ENCODE data around the gene JSRP1.

The JSRP1 gene

DNA sequence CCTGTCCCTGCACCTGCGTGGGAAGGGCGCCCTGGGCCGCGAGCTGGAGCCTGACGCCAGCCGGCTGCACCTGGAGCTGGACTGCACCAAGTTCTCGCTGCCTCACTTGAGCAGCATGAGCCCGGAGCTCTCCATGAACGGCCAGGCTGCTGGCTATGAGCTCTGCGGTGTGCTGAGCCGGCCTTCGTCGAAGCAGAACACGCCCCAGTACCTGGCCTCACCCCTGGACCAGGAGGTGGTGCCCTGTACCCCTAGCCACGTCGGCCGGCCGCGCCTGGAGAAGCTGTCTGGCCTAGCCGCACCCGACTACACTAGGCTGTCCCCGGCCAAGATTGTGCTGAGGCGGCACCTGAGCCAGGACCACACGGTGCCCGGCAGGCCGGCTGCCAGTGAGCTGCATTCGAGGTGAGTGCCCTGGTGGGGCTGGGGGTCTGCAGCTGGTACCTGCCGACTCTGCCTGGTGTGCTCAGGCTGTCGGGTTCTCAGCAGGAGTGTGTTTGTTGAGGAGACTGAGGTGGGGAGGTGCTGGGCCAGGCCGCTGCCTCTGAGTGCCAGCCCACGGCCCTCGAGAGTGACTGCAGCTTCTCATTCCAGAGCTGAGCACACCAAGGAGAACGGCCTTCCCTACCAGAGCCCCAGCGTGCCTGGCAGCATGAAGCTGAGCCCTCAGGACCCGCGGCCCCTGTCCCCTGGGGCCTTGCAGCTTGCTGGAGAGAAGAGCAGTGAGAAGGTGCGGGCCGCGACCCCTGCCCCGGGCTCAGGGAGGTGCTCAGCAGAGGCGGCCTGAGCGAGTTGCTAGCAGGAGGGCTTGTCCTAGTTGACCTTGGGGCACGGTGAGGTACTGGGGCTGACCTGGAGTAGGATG is 39.6 kb downstream of the JSRP1 start:
- no peak for DNase-seq (ENCODE audit: low spot score)

DNA sequence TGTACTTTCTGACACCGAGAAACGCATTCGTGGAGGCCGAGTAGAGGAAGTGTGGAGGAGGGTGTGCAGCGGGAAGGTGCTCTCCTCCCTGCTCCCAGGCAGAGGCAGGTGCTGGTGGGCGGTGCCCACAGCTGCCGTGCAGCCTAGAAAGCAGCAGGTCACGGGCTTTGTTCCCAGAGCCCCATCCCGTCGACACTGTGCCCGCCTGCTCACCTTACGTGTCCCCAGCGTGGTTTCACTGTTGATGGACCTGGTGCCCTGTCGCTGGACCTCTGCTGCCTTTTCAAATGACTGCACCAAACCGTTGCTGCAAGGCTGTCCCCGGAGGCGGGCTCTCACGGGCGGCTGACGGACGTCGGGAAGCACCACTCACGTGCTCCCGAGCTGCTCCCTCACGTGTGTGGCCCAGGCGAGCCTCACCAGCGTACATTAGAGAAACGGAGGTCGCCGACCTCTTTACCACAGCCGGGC is 40.9 kb downstream of the JSRP1 start:
- no peak for DNase-seq (ENCODE audit: low spot score)

DNA sequence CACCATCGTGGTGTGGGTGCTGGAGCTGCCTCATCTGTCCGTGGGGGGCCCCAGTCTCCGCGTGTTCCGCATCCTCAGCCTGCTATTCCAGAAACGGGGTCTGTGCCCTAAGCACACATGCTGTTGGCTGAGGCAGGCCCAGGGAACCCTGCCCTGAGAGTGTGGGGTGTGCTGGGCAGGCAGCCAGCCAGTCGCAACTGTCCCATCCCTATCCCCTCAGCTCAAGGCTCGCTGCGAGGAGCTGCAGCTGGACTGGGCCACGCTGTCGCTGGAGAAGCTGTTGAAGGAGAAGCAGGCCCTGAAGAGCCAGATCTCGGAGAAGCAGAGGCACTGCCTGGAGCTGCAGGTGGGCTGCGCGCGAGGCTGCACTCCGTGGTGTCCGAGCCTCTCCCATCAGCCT is 42.0 kb downstream of the JSRP1 start:
- DNase-seq (ENCODE audit: low spot score), result no peak

DNA sequence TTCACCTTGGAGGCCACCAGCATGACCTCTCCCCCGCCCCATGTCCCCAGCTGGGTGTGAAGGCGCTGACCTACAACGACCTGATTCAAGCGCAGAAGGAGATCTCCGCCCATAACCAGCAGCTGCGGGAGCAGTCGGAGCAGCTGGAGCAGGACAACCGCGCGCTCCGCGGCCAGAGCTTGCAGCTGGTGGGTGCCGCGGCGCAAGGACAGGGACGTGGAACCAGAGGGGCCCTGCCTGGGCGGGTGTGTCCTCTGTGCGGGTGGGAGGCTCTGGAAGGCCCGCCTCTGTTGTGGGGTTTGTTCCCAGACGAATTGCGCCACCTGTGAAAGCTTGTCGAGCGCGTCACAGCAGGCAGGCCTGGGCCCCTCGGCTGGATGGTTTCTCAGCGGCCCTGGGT is 42.4 kb downstream of the JSRP1 start:
- no peak for DNase-seq (ENCODE audit: low spot score)

DNA sequence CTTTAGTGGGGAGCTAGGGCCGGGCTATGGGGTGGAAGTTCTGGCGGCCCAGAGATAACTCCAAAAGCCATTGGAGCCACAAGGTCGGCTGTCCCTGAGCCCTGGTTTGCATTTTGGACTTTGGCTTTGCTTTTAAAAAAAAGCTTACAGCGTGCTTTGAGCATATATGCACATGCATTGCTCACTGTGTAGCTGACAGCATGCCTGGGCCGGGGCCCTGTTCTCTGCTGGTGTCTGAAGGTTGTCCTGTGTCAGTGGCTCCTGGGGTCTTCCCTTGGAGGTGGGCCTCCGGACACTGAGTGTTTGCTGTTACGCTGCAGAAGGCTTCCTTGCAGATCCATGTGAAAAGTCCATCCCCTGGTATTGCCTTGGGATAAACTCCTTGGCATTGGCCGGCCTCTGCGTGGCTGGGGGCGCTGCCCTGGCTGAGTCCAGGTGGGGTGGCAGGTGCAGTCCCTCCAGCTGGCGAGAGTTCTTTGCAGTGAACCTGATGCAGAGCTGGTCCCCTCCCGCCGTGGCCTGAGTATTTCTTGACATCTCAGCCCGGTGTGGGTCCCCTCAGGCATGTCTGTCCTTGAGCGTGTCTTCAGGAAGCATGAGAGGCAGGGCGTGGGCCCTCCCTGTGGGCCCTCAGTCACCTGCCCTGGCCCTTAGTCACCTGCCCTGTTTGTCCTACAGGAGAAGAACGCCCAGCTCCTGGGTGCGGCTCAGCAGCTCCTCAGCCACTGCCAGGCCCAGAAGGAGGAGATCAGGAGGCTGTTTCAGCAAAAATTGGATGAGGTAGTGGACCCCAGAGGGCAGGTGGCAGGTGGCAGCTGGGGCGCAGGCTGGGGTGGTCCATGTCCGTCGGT is 43.1 kb downstream of the JSRP1 start:
- no peak for DNase-seq (ENCODE audit: low spot score)

DNA sequence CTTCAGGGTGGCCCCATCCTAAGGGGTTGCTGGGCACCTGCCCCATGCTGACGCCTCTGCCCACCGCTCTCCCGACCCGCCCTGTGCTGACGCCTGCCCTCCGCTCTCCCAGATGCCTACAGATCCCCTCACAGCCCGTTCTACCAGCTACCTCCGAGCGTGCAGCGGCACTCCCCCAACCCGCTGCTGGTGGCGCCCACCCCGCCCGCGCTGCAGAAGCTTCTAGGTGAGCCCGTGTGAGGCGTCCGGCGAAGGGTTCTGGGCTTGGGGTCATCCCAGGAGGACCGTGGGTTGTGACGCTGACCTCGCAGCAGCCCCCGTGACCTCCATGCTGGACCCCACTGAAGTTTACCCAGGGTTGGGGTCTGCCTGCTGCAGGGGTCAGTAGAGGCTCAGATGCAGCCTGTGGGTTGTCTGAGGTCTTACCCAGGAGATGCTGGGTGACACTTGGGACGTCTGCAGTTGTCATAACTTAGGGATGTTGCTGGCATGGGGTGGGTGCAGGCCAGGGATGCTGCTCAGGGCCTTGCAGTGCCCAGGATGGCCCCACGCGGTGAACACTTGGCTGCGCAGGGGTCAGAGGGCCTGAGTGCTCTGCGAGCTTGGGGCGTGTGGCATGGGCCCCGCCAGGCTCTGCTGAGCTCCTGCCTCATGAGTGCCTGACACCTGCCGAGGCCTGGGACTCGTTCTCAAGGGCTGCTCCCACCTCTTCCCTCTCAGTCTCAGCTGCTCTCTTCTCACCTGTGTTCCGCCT is 45.1 kb downstream of the JSRP1 start:
- DNase-seq (ENCODE audit: low spot score), result no peak

DNA sequence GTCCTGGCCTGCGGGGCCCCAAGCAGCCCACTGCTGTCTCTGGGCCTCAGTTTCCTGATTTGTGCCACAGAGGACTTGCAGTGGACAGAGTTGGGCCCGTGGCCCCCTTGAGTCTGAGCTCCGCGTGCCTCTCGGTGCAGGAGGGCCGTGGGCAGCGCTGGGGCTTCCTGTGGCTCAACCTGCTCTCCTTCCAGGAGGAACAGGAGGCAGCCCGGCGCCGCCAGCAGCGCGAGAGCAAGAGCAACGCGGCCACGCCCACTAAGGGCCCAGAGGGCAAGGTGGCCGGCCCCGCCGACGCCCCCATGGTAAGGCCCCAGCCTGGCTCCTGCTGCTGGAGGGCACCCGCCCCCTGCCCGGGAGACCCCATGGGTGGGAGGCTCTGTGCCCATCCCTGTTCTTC is 46.0 kb downstream of the JSRP1 start:
- DNase-seq (ENCODE audit: low spot score), result no peak

DNA sequence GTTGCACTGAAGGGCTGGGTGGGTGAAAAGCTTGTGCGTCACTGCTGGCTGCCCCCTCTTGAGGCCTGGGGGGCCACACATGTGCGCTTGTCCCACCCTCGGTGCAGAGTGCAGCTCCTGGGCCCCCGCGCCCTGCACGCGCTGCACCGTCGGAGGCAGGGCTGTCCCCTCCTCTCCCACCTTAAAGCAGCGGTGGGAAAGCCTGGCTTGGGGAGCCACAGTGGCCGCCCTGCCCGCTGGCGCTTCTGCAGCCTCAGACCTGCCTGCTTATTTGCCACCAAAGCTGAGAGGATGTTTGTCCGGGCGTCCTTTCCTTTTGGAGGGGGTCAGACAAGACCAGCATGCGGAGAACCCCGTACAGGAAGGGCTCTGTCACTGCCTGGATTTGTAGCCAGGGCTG is 46.8 kb downstream of the JSRP1 start:
- no peak for DNase-seq (ENCODE audit: low spot score)

DNA sequence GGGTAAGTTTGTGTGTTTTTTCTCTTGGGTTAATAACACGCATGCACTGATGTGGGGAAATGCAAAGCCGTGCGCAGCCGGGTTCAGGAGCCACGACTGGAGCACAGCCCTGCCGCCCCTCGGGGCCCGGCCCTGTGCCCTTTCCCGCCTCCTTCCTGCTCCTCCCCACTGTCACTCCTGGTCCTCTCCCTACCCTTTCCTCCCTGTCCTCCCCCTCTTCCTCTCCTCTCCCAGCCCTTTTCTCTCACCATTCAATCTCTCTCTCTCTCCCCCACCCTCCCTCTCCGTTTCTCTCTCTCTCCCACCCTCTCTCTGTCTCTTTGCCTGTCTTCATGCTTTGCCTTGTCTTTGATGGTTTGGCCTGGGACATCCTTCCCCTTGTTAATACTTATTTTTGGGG is 47.2 kb downstream of the JSRP1 start:
- no peak for DNase-seq (ENCODE audit: low spot score)

DNA sequence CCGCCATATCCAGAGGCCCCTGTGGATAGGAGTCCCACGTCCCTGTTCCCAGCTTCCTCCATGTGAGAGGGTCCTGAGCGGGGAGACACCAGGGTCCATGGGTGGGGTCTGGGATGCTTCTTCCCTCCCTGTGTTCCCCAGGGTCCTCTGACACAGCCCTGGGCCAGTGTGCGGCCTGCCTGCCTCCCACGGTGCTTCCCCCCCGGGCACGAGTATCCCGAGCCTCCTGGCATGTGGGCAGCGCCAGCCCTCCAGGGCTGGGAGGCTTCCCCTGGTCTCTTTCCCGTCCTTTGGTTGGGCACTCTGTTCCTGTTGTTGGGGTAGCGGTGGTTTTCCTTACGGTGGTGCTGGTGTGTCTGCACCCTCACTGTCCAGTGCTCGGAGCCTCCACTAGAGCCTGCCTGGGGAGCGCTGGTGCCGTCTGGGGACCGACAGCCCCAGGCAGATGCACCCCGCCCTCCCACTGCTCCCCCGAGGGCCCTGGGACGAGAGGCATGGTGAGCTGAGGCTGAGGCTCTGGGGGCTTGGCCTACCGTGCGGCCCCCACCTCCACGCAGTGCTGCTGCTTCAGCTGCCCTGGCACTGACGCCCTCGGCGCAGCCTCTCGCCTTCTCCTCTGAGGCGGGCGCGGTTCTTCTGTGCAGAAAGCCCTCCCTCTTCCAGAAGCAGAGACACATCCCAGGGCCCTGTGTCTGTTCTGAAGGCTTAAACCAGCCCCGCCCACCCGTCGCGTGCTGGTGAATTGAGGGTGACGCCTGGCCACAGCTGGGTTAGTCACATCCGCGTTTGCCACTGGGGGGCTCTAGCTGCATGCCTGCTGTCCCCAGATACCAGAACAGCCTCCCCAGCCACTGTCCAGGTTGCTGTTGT is 48.0 kb downstream of the JSRP1 start:
- DNase-seq (ENCODE audit: low spot score), result no peak

DNA sequence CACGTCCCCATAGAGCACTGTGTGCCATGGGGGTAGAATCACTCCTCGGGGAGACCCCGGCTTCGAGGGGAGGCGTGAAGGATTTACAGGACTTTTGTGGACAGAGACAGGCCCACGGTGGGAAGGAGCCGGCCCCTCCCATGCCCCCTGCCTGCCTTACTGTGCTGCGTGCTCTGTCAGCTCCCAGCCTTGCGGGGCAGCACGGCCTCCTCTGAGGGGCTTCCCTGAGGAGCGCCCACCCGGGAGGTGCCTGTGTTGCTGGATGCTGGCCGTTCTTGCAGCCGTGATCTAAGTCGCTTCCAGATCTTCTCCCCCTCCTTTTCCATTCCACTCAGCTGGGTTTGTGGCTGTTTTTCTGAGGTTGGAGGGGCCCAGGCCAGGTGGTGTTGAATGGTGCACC is 49.2 kb downstream of the JSRP1 start:
- DNase-seq (ENCODE audit: low spot score), result no peak

DNA sequence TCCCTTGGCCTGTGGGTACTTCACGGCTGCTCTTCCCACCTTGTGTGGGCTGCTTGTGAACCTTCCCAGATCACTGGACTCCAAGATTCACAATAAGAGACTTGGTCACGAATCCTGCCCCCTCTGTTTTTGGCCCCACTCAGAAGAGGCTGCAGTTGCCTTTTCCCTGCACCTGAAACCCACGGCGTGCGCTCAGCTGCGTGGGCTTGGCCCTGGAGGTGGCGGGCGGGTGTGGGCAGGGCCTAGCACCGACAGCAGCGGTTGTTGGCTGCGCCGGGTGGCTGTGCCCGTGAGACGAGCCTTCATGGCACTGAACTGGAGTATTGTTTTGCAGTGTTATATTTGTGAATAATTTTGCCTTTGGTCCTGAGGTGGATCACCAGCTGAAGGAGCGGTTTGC is 53.9 kb downstream of the JSRP1 start:
- DNase-seq (ENCODE audit: low spot score), result no peak
